Amygdala (tissue), 56 donors: Measurements from ENCODE around the gene GLRX5.

Experiments
- DNase-seq, 56 donors: peaks; one replicate each; lab custom pipeline; 2025; lab: John Stamatoyannopoulos, UW

GLRX5 gene

GRCh38 chr14:95531969-95532368, 2.9 kb upstream of the GLRX5 start:
- no peak for DNase-seq

- DNase-seq, result no peak
These were observed 1.4 kb upstream of the GLRX5 start for GRCh38 chr14:95533391-95533821.

- DNase-seq, result no peak
These were observed 1.0 kb upstream of the GLRX5 start for GRCh38 chr14:95533822-95534221.

- DNase-seq, result no peak
These were observed 574 bp downstream of the GLRX5 start for GRCh38 chr14:95535226-95536021.

- DNase-seq, result no peak
These were observed 1.3 kb downstream of the GLRX5 start for GRCh38 chr14:95536036-95536593.

GRCh38 chr14:95536671-95537070, 1.8 kb downstream of the GLRX5 start:
- no peak for DNase-seq

- no peak for DNase-seq
These were observed 2.6 kb downstream of the GLRX5 start for GRCh38 chr14:95537298-95538089.

- no peak for DNase-seq
These were observed 4.1 kb downstream of the GLRX5 start for GRCh38 chr14:95538801-95539509.

GRCh38 chr14:95540236-95540855, 5.5 kb downstream of the GLRX5 start:
- DNase-seq, result no peak

- DNase-seq, result no peak
These were observed 6.5 kb downstream of the GLRX5 start for GRCh38 chr14:95541346-95541745.

GRCh38 chr14:95541932-95542930, 7.4 kb downstream of the GLRX5 start:
- no peak for DNase-seq

GRCh38 chr14:95543021-95543420, 8.2 kb downstream of the GLRX5 start:
- DNase-seq, result no peak

- no peak for DNase-seq
These were observed 9.7 kb downstream of the GLRX5 start for GRCh38 chr14:95544588-95544987.

GRCh38 chr14:95545515-95546168, 10.8 kb downstream of the GLRX5 start:
- no peak for DNase-seq

GRCh38 chr14:95547272-95547625, 12.4 kb downstream of the GLRX5 start:
- DNase-seq, result no peak

- no peak for DNase-seq
These were observed 12.9 kb downstream of the GLRX5 start for GRCh38 chr14:95547626-95548327.

- no peak for DNase-seq
These were observed 13.6 kb downstream of the GLRX5 start for GRCh38 chr14:95548328-95548929.
